MM.1S (cell line): ENCODE data around the gene RMI1.

ENCODE experiments used
- DNase-seq: peaks from one replicate; pipeline ENCODE4 v3.0.0-alpha.2; 2015
- H2AFZ ChIP-seq: fragments of 300-600 bp; sonication (generic); 2 replicates; pipeline ENCODE4 v1.6.0; 2016; ENCODE audit warnings: antibody characterized with exemption, low read length
- H3F3A ChIP-seq: fragments of 300-600 bp; sonication (generic); 2 replicates; pipeline ENCODE4 v1.6.1; 2016; ENCODE audit warnings: mild to moderate bottlenecking, antibody characterized with exemption, low read length, moderate library complexity, mixed read lengths; ENCODE audit not compliant: insufficient read depth
- H3K27ac ChIP-seq: fragments of 300-600 bp; sonication (generic); 2 replicates; pipeline ENCODE4 v1.5.1; 2016; ENCODE audit warnings: mild to moderate bottlenecking, low read length
- H3K27me3 ChIP-seq: fragments of 300-600 bp; sonication (generic); replicated peaks from 2 replicates; pipeline ENCODE4 v1.6.0; 2016; ENCODE audit warnings: low read length; ENCODE audit not compliant: insufficient read depth
- H3K36me3 ChIP-seq: fragments of 300-600 bp; sonication (generic); replicated peaks from 2 replicates; pipeline ENCODE4 v1.6.1; 2016; ENCODE audit warnings: mild to moderate bottlenecking, low read length, mixed read lengths; ENCODE audit not compliant: insufficient read depth
- H3K4me1 ChIP-seq: fragments of 300-600 bp; sonication (generic); 2 replicates; pipeline ENCODE4 v1.6.1; 2016; ENCODE audit warnings: low read length, mixed read lengths
- H3K4me2 ChIP-seq: fragments of 300-600 bp; sonication (generic); 2 replicates; pipeline ENCODE4 v1.6.0; 2016; ENCODE audit warnings: low read depth, low read length
- H3K4me3 ChIP-seq: fragments of 300-600 bp; sonication (generic); 2 replicates; pipeline ENCODE4 v1.5.1; 2016; ENCODE audit warnings: low read length, mixed read lengths
- H3K79me2 ChIP-seq: fragments of 300-600 bp; sonication (generic); 2 replicates; pipeline ENCODE4 v1.6.1; 2016; ENCODE audit warnings: mixed run types, low read length, mixed read lengths
- H3K9ac ChIP-seq: fragments of 300-600 bp; sonication (generic); 2 replicates; pipeline ENCODE4 v1.6.1; 2016; ENCODE audit warnings: low read length, mixed read lengths
- H3K9me2 ChIP-seq: fragments of 300-600 bp; sonication (generic); replicated peaks from 2 replicates; pipeline ENCODE4 v1.6.1; 2016; ENCODE audit warnings: mild to moderate bottlenecking, low read length, mixed read lengths; ENCODE audit not compliant: insufficient read depth
- H3K9me3 ChIP-seq: fragments of 300-600 bp; sonication (generic); replicated peaks from 2 replicates; pipeline ENCODE4 v1.6.1; 2016; ENCODE audit warnings: mild to moderate bottlenecking, low read length, mixed read lengths; ENCODE audit not compliant: insufficient read depth
- H4K20me1 ChIP-seq: fragments of 300-600 bp; sonication (generic); 2 replicates; pipeline ENCODE4 v1.6.1; 2016; ENCODE audit warnings: mild to moderate bottlenecking, low read length, moderate library complexity, mixed read lengths; ENCODE audit not compliant: insufficient read depth
- EZH2 ChIP-seq: fragments of 300-600 bp; sonication (generic); optimal IDR thresholded peaks from 2 replicates; pipeline ENCODE3; 2017; ENCODE audit warnings: low read depth, mild to moderate bottlenecking, antibody characterized with exemption, low read length, mixed read lengths
- EZH2phosphoT487 ChIP-seq: fragments of 300-600 bp; sonication (generic); IDR thresholded peaks from 2 replicates; pipeline ENCODE4 v1.6.1; 2018; ENCODE audit warnings: antibody characterized with exemption, low read length
- TF ChIP-seq, protein P1 (sequence below): fragments of 300-600 bp; sonication (generic); IDR thresholded peaks from 2 replicates; pipeline ENCODE4 v1.5.1; 2016; ENCODE audit warnings: antibody characterized with exemption, low read length, mixed read lengths

Gene RMI1

DNA sequence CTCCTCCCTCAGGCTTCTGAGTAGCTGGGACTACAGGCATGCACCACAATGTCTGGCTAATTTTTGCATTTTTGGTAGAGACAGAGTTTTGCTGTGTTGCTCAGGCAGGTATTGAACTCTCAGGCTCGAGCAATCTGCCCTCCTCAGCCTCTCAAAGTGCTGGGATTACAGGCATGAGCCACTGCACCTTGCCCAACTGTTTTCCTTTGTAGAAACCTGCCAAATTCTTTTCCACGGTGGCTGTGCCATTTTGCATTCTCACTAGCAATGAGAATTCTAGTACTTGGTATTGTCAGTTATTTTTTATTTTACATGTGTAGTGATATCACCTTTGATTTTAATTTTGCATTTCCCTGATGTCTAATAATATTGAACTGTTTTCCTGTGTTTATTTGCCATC, 7.8 kb downstream of the RMI1 start:
- H4K20me1 ChIP-seq, result peaks cover 4% of the 10 kb centered on the region; the same call in 1 of the 2 replicates
- H3K27me3 ChIP-seq, result no peaks in the 10 kb centered on the region
- H3K79me2 ChIP-seq, result peaks cover 70% of the 10 kb centered on the region
- H3K9me2 ChIP-seq, result no peaks in the 10 kb centered on the region
- no peaks in the 10 kb centered on the region for H3K9me3 ChIP-seq
- no peak overlapping the region for H3K4me2 ChIP-seq
- peaks cover 3% of the 10 kb centered on the region; the same call in 1 of the 2 replicates for H3K36me3 ChIP-seq
- TF ChIP-seq EZH2, result no peak
- TF ChIP-seq, protein P1, sequence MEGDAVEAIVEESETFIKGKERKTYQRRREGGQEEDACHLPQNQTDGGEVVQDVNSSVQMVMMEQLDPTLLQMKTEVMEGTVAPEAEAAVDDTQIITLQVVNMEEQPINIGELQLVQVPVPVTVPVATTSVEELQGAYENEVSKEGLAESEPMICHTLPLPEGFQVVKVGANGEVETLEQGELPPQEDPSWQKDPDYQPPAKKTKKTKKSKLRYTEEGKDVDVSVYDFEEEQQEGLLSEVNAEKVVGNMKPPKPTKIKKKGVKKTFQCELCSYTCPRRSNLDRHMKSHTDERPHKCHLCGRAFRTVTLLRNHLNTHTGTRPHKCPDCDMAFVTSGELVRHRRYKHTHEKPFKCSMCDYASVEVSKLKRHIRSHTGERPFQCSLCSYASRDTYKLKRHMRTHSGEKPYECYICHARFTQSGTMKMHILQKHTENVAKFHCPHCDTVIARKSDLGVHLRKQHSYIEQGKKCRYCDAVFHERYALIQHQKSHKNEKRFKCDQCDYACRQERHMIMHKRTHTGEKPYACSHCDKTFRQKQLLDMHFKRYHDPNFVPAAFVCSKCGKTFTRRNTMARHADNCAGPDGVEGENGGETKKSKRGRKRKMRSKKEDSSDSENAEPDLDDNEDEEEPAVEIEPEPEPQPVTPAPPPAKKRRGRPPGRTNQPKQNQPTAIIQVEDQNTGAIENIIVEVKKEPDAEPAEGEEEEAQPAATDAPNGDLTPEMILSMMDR, result no peak
- no peak for TF ChIP-seq EZH2phosphoT487
- no peaks in the 10 kb centered on the region for H3F3A ChIP-seq
- H3K4me3 ChIP-seq, result no peak overlapping the region
- no peak for DNase-seq
- H3K4me1 ChIP-seq, result no peaks in the 10 kb centered on the region
- H3K9ac ChIP-seq, result no peak overlapping the region
- no peak overlapping the region for H3K27ac ChIP-seq
- no peak overlapping the region for H2AFZ ChIP-seq

DNA sequence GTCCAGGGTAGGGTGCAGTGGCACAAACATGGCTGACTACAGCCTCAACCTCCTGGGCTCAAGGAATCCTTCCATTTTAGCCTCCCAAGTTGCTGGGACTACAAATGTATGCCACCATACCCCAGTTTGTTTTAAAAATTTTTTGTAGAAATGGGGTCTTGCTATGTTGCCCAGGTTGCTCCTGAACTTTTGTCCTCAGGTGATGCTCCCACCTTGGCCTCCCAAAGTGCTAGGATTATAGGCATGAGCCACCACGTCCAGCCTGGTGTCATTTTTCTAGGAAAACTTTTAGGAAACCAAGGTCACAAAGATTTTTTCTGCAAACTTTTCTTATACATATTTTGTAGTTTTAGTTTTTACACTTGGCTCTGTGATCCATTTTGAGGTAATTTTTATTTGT, 10.8 kb downstream of the RMI1 start:
- H3K4me3 ChIP-seq, result no peak overlapping the region
- no peaks in the 10 kb centered on the region; the same call in 1 of the 2 replicates for H4K20me1 ChIP-seq
- no peaks in the 10 kb centered on the region for H3K9me3 ChIP-seq
- no peak for DNase-seq
- no peak overlapping the region for H3K27ac ChIP-seq
- peaks cover 3% of the 10 kb centered on the region; the same call in 1 of the 2 replicates for H3K36me3 ChIP-seq
- H3F3A ChIP-seq, result no peaks in the 10 kb centered on the region
- no peak for TF ChIP-seq EZH2phosphoT487
- TF ChIP-seq EZH2, result no peak
- TF ChIP-seq, protein P1, result no peak
- H3K9ac ChIP-seq, result no peak overlapping the region
- no peak overlapping the region for H2AFZ ChIP-seq
- no peaks in the 10 kb centered on the region for H3K9me2 ChIP-seq
- H3K4me1 ChIP-seq, result no peaks in the 10 kb centered on the region
- no peak overlapping the region for H3K4me2 ChIP-seq
- no peaks in the 10 kb centered on the region for H3K27me3 ChIP-seq
- H3K79me2 ChIP-seq, result peaks cover 52% of the 10 kb centered on the region

DNA sequence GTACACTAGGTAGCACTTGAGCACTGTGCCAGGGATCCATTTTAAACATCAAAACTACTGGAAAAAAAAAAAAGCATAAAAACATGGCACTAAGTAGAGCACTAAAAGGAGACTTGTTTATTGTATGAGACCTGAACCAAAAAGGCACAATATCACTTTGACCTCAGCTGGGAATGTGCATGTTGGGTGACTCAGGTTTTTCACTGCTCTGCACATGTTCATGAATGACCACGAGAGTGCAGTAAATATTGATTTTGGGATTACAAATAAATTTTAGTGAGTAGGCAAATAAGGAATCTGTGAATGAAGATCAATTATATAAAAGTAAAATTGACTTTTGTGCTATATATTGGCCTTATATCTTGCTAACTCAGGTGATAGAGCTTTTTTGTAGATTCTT, 11.8 kb downstream of the RMI1 start:
- H3K79me2 ChIP-seq, result peaks cover 41% of the 10 kb centered on the region
- no peaks in the 10 kb centered on the region for H3K27me3 ChIP-seq
- TF ChIP-seq, protein P1, result no peak
- TF ChIP-seq EZH2phosphoT487, result no peak
- TF ChIP-seq EZH2, result no peak
- H3K36me3 ChIP-seq, result peaks cover 3% of the 10 kb centered on the region; the same call in 1 of the 2 replicates
- H3K9me3 ChIP-seq, result no peaks in the 10 kb centered on the region
- H3K27ac ChIP-seq, result no peak overlapping the region
- H3K9me2 ChIP-seq, result no peaks in the 10 kb centered on the region
- no peak for DNase-seq
- no peaks in the 10 kb centered on the region for H3F3A ChIP-seq
- no peak overlapping the region for H2AFZ ChIP-seq
- H3K4me2 ChIP-seq, result no peak overlapping the region
- no peaks in the 10 kb centered on the region; the same call in 1 of the 2 replicates for H4K20me1 ChIP-seq
- no peak overlapping the region for H3K4me3 ChIP-seq
- no peak overlapping the region for H3K9ac ChIP-seq
- H3K4me1 ChIP-seq, result no peaks in the 10 kb centered on the region
